Measurements from ENCODE around the gene KCNQ5. TPM values are rescaled to one million over a fixed set of nuclear protein-coding genes. Genes with fewer than 3 reads are reported as not detected.

Gene KCNQ5
- total and polyA plus RNA-seq, 8 donors, result 1.7 to 4.5 (median 2.5) TPM

DNA sequence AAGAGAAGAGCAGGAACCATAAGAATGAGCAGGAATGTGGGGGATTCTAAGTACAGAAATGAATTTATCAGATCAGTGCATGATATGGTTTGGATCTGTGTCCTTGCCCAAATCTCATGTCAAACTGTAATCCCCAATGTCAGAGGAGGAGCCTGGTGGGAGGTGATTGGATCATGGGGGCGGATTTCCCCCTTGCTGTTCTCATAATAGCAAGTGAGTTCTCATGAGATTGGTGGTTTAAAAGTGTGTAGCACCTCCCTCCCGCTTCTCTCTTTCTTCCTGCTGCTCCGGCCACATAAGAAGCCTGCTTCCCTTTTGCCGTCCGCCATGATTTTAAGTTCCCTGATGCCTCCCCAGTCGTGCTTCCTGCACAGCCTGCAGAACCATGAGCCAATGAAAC is 554.2 kb downstream of the KCNQ5 start:
- Histone ChIP-seq H3K36me3 (no peaks in the 10 kb centered on the region), H3K27ac (no peak overlapping the region), H3K4me3 (no peak overlapping the region), H3K4me1 (no peaks in the 10 kb centered on the region), H3K9me3 (no peaks in the 10 kb centered on the region), H3K27me3 (no peaks in the 10 kb centered on the region)
- DNase-seq, result no peak
- TF ChIP-seq, protein P1, sequence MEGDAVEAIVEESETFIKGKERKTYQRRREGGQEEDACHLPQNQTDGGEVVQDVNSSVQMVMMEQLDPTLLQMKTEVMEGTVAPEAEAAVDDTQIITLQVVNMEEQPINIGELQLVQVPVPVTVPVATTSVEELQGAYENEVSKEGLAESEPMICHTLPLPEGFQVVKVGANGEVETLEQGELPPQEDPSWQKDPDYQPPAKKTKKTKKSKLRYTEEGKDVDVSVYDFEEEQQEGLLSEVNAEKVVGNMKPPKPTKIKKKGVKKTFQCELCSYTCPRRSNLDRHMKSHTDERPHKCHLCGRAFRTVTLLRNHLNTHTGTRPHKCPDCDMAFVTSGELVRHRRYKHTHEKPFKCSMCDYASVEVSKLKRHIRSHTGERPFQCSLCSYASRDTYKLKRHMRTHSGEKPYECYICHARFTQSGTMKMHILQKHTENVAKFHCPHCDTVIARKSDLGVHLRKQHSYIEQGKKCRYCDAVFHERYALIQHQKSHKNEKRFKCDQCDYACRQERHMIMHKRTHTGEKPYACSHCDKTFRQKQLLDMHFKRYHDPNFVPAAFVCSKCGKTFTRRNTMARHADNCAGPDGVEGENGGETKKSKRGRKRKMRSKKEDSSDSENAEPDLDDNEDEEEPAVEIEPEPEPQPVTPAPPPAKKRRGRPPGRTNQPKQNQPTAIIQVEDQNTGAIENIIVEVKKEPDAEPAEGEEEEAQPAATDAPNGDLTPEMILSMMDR (IDR thresholded peaks at IDR 0.05), result no peak
- intact Hi-C loops (cut with DNase I), result no loop called here
- ATAC-seq, result no peak

DNA sequence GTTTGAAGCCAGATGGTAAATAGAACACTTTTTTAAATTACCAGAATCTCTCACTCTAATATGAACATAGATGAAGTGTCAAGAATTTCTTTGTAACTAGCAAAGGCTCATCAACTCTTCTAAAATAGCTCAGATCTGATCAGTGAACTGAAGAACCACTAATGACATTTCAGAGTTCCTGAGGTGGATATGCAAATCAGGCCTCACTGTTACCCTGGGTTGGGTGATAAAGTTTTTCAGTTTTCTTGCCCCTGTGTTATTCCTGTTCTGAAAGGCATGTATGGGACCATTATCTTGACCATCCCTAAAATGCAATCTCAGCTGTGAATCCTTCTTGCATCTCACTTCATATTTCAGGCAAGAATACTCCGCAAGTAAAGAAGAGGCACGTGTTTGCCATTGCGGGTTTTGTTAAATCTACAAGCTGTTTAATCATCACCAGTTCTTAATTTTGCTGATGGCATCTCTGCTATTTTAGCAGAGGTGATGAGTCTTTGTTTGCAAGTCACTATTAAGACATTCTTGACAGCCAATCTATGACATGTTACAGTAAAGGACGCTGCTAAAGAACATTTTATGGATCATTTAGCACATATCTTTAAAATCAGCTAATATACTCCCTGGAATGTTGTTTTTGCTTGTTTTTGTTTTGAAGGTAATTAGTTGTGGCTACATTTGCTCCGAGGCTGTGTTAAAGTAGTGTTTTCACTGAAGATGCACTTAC is 555.5 kb downstream of the KCNQ5 start:
- Histone ChIP-seq H3K36me3 (no peaks in the 10 kb centered on the region), H3K4me1 (no peaks in the 10 kb centered on the region), H3K27ac (no peak overlapping the region), H3K9me3 (no peaks in the 10 kb centered on the region), H3K27me3 (no peaks in the 10 kb centered on the region), H3K4me3 (no peak overlapping the region)
- intact Hi-C loops (cut with DNase I), result no loop called here
- TF ChIP-seq, protein P1 (IDR thresholded peaks at IDR 0.05), result no peak
- no peak for ATAC-seq
- no peak for DNase-seq

DNA sequence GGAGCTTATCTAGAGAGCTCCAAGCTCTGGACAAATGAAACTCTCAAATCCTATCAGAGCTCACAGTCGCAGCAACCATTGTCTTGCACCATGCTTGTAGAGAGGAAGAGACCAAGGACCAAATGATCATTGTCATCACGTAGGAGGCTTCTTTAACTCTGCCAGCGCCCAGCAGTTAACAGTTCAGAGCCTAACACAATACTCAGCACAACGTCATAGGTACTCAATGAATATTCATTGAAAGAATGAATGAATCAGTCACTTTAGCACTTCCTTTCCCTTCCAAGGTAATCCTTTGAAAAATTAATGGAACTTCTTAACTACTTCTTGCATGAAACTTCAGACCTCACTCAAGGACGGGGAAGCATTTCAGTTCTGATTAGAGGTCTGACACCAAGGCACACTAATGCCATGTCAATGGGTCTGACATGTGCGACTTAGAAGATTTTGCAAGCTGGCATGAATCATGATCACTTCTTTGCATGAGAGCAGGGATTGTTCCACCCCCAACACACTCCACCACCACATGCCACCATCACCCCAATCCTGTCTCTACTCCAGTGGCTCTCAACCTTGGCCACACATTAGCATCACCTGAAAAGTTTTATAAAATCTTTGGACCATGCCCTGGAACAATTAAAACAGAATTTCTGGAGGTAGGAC is 558.3 kb downstream of the KCNQ5 start:
- H3K36me3 ChIP-seq, result no peaks in the 10 kb centered on the region
- no peak for DNase-seq
- H3K4me1 ChIP-seq, result no peaks in the 10 kb centered on the region
- H3K9me3 ChIP-seq, result no peaks in the 10 kb centered on the region
- intact Hi-C loops (cut with DNase I), result no loop called here
- H3K27ac ChIP-seq, result no peak overlapping the region
- TF ChIP-seq, protein P1 (IDR thresholded peaks at IDR 0.05), result no peak
- no peaks in the 10 kb centered on the region for H3K27me3 ChIP-seq
- no peak overlapping the region for H3K4me3 ChIP-seq
- ATAC-seq, result peak; percentile 22

DNA sequence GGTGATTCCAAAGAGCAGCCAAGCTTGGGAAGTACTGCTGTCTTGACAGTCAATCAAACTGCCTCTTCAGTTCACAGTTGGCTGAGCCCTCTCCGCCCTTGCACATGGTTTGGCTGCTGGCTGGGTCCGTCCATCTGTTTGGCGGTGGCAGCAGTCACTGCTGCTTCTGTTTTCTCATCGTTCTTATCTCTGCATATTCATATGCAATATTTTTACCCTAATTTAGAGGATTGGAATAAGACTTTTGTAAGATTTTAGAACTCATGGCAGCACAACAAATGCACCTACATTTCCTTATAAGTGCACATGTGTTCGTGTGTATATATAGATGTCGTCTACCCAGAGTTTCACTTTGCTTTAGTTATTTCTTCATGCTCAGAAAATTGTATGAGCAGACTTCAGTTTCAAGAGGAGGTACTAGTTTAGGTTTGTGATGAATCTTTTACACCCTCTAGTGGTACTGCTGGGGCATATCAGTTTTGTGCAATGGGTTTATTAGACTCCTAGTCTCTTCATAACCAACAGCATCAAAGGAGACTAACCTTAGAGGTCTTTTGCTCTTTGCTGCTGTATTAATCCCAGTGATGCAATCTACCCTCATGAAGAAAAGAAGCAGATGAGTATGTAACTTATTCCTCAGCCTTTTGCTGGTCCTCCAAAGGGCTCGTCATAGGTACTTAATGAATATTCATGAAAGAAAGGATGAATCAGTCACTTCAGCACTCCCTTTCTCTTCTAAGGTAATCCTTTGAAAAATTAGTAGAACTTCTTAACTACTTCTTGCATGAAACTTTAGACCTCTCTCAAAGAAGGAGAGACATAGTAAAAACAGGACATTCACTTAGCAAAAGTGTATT is 559.1 kb downstream of the KCNQ5 start:
- H3K4me1 ChIP-seq, result no peaks in the 10 kb centered on the region
- intact Hi-C loops (cut with DNase I), result no loop called here

More for the DNA sequence above, 559.1 kb downstream of the KCNQ5 start:
- no peak overlapping the region for H3K27ac ChIP-seq
- H3K36me3 ChIP-seq, result no peaks in the 10 kb centered on the region
- peak; percentile 99 for ATAC-seq
- TF ChIP-seq, protein P1 (IDR thresholded peaks at IDR 0.05), result peak; percentile 67
- peak in 2 of 4 donors; percentile 52 to 66 for DNase-seq
- H3K4me3 ChIP-seq, result no peak overlapping the region
- no peaks in the 10 kb centered on the region for H3K27me3 ChIP-seq
- no peaks in the 10 kb centered on the region for H3K9me3 ChIP-seq

All from left lung (tissue), 10 donors.